ENCODE measurements around the gene CCDC191. TPM values are rescaled to one million over a fixed set of nuclear protein-coding genes. Genes with fewer than 3 reads are reported as not detected.

CCDC191 gene, protein sequence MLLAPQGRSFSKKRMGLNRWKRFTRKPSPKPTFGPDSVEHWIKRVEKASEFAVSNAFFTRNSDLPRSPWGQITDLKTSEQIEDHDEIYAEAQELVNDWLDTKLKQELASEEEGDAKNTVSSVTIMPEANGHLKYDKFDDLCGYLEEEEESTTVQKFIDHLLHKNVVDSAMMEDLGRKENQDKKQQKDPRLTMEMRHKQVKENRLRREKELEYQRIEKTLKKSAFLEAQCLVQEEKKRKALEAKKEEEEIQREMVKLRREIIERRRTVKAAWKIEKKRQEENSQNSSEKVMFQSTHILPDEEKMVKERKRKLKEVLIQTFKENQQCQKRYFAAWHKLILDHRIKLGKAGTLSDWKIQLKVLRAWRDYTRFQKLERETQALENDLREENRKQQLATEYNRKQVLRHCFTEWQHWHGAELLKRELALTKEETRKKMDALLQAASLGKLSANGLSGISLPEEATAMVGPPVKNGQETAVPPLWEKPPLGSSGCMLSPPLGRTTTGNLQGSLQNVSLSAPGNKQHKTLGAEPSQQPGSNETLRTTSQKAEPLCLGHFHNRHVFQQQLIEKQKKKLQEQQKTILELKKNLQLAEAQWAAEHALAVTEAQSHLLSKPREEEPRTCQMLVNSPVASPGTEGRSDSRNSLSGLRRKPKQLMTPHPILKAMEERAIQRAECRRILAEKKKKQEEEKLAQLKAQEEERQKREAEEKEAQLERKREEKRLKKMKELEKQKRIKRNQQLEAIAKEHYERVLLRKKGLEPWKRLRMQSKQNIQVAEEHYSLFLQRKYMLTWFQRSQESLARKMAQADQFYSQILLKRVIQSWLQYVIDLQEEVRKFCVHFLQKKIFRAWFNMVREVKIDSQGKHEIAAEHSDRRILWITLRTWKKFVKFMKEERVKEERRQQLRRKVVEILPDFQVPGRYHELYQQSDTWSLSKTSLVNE
- 1 to 10 TPM in 1 of 3 donors, under 1 TPM in 1, not detected in 1; 0.67 to 2.9 TPM for polyA plus RNA-seq

DNA sequence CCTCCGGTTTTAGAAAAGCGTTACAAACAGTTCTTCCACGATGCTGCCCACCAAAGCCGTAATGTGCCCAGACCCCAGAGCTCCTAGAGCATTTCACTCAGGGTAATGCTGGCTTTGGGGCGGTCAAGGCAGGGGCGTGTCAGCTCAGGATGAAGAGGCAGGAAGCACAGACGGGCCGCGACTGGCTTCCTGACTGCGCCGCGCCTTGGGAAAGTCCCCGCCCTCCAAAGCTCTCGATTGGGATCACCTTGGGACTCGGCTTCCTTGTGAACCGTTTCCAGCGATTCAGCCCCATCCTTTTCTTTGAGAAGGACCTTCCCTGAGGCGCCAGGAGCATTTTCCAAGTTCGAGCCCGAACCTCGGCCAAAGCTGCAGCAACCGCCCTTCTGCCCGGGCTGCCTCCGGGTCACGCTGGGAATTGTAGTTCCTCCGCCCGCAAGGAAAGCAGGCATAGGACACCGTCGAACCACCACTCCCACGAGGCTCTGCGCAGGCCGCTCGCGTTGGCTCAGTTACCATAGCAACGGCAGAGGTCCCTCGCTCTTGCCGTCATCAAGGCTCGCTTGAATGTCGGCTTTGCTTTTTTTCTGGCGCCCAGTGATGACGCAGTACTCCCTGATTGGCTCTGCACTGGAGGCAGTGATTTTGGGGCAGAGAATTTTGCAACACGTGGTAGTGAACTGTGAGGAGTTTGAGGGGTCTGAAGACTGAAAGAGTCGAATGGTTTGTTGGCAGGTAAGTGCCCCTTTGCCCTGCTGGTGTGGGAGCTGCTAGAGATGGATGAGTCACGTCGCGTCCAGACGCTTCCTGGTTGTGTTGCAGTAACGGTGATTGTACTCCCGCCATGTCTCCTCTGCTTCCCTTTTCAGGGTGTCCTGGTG lies at the start of gene CCDC191, which contains the start of gene QTRT2:
Gene CCDC191, minus strand, starts transcription at position 397 of the 881 bp plus-strand sequence. Its CDS starts 60 bp downstream, at position 337.
Gene QTRT2, plus strand, starts transcription at position 608 of the 881 bp plus-strand sequence. CDS start 8,521 bp downstream, outside the sequence.
- Mint-ChIP-seq H3K4me1 (peaks cover 28 to 43% of the 10 kb centered on the region in 2 donors), H3K27ac (peak within 1 kb of the TSS; percentile 93 to 100 (median 98)), H3K36me3 (peaks cover 0 to 4% (median 0%) of the 10 kb centered on the region in 3 donors), H3K4me3 (peak within 1 kb of the TSS; percentile 95 to 100 (median 97)), H3K9me3 (no peaks in the 10 kb centered on the region), H3K27me3 (ENCODE audit: low read depth in 3 of 3) (peaks cover 4 to 8% (median 6%) of the 10 kb centered on the region in 3 donors)
- DNase-seq = peak; percentile 97 to 98 (median 98)

DNA sequence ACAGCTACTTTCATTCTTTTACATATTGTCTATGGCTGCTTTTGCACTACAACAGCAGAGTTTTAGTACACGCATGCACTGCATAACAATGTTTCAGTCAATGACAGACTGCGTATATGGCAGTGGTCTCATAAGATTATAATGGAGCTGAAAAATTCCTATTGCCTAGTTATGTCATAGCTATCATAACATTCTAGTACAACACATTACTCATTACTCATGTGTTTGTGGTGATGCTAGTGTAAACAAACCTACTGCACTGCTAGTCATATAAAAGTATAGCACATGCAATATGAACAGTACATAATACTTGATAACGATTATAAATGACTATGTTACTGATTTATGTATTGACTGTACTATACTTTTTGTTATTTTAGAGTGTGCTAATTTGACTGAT lies 48.1 kb upstream of the CCDC191 start:
- H3K4me1 Mint-ChIP-seq = no peaks in the 10 kb centered on the region
- H3K9me3 Mint-ChIP-seq = no peaks in the 10 kb centered on the region
- H3K36me3 Mint-ChIP-seq = no peaks in the 10 kb centered on the region

DNA sequence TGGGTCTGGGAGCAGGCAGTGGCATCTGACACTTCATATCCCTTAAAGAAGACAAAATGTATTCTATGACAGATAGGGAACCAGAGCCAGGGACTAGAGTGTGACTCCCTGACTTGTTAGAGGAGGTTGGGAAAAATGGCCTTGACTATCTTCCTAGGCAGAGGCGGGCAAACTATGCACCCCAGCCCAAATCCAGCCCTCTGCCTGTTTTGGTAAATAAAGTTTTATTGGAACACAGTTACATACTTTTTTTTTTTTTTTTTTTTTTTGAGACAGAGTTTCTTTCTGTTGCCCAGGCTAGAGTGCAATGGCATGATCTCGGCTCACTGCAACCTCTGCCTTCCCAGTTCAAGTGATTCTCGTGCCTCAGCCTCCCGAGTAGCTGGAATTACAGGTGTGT lies 47.5 kb upstream of the CCDC191 start:
- no peaks in the 10 kb centered on the region for H3K9me3 Mint-ChIP-seq
- no peak overlapping the region for H3K27ac Mint-ChIP-seq
- H3K4me1 Mint-ChIP-seq = no peaks in the 10 kb centered on the region
- H3K4me3 Mint-ChIP-seq = no peak overlapping the region
- no peak for DNase-seq
- peaks cover 0 to 9% (median 0%) of the 10 kb centered on the region in 3 donors for H3K27me3 Mint-ChIP-seq (ENCODE audit: low read depth in 3 of 3)
- H3K36me3 Mint-ChIP-seq = no peaks in the 10 kb centered on the region

More for the DNA sequence above, 48.1 kb upstream of the CCDC191 start:
- DNase-seq = no peak
- Mint-ChIP-seq H3K27ac (no peak overlapping the region), H3K4me3 (no peak overlapping the region), H3K27me3 (ENCODE audit: low read depth in 3 of 3) (peaks cover 0 to 9% (median 0%) of the 10 kb centered on the region in 3 donors)

DNA sequence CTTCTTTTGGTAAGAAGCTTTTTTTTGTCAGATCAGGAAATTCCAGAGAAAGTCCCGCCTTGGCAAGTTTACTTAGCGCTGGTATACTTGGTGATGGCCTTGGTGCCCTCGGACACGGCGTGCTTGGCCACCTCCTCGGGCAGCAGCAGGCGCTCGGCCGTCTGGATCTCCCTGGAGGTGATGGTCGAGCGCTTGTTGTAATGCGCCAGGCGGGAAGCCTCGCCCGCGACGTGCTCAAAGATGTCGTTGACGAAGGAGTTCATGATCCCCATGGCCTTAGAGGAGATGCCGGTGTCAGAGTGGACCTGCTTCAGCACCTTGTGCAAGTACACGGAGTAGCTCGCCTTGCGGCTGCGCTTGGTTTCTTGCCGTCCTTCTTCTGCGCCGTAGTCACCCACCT lies 46.9 kb upstream of the CCDC191 start:
- no peaks in the 10 kb centered on the region for H3K4me1 Mint-ChIP-seq
- DNase-seq = no peak
- H3K27me3 Mint-ChIP-seq (ENCODE audit: low read depth in 3 of 3) = peaks cover 0 to 9% (median 0%) of the 10 kb centered on the region in 3 donors
- no peak overlapping the region for H3K4me3 Mint-ChIP-seq
- H3K36me3 Mint-ChIP-seq = no peaks in the 10 kb centered on the region
- no peaks in the 10 kb centered on the region for H3K9me3 Mint-ChIP-seq
- no peak overlapping the region for H3K27ac Mint-ChIP-seq

DNA sequence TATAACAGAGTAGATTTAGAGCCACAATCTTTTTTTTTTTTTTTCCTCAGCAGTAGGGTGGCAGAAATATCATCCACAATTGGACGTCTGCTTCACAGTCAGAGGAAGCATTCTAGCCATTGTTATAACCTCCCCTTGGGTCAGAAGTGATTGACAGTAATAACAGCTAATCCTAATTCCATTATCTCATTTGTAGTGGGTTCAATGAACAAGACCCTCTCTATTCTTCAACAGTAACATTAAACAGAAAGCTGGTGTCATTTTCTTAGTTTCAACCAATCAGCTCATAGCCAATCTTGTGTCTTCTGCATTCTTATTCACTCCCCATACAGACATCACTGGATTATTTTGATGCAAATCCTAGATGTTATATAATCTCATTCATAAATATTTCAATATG lies 44.8 kb upstream of the CCDC191 start:
- H3K9me3 Mint-ChIP-seq = no peaks in the 10 kb centered on the region
- H3K4me3 Mint-ChIP-seq = no peak overlapping the region
- no peaks in the 10 kb centered on the region for H3K36me3 Mint-ChIP-seq
- H3K27ac Mint-ChIP-seq = no peak overlapping the region
- DNase-seq = no peak
- H3K4me1 Mint-ChIP-seq = no peaks in the 10 kb centered on the region
- peaks cover 0 to 9% (median 0%) of the 10 kb centered on the region in 3 donors for H3K27me3 Mint-ChIP-seq (ENCODE audit: low read depth in 3 of 3)

DNA sequence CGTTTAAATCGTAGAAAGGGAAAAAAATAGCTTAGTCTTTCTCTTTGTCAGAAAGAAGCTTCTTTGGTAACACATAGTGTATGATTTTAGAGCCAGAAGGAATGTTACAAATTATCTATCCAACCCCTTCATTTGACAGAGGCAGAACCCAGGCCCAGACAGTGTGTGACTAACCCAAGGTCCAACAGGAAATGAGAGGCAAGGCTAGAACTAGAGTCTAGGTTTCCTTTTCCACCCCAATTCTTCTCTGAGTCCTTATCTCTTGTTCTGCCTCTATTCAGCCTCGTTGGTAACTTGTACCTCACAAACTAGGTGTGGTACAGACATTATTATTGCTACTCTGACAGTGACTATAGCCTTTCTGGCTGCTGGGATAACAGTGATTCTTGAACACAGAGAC lies 39.5 kb upstream of the CCDC191 start:
- no peak overlapping the region for H3K4me3 Mint-ChIP-seq
- no peaks in the 10 kb centered on the region for H3K9me3 Mint-ChIP-seq
- H3K27me3 Mint-ChIP-seq (ENCODE audit: low read depth in 3 of 3) = peaks cover 0 to 3% (median 2%) of the 10 kb centered on the region in 3 donors
- no peak overlapping the region for H3K27ac Mint-ChIP-seq
- no peaks in the 10 kb centered on the region for H3K4me1 Mint-ChIP-seq
- DNase-seq = no peak
- peaks cover 0 to 3% (median 0%) of the 10 kb centered on the region in 3 donors for H3K36me3 Mint-ChIP-seq

DNA sequence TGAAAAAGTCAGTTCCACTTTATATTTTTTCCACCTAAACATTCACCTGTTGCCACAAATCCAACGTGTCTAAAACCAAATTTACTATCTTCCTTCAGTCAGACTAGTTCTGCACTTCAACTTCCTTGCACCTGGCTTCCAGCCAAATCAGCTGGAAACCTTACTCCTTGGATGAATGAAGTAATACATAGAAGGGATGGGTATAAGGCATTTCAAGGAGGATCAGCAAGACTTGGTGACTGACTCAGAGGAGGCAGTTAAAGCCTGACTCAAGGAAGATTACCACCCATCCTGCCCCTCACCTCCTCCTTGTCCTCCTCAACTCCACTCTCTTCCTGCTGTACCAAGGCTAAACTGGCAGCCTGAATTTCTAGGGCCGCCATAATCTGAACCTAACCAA lies 37.3 kb upstream of the CCDC191 start:
- peaks cover 0 to 3% (median 0%) of the 10 kb centered on the region in 3 donors for H3K27me3 Mint-ChIP-seq (ENCODE audit: low read depth in 3 of 3)
- H3K36me3 Mint-ChIP-seq = peaks cover 0 to 3% (median 0%) of the 10 kb centered on the region in 3 donors
- no peak overlapping the region for H3K27ac Mint-ChIP-seq
- no peaks in the 10 kb centered on the region for H3K4me1 Mint-ChIP-seq
- no peak overlapping the region for H3K4me3 Mint-ChIP-seq
- H3K9me3 Mint-ChIP-seq = no peaks in the 10 kb centered on the region
- DNase-seq = no peak

DNA sequence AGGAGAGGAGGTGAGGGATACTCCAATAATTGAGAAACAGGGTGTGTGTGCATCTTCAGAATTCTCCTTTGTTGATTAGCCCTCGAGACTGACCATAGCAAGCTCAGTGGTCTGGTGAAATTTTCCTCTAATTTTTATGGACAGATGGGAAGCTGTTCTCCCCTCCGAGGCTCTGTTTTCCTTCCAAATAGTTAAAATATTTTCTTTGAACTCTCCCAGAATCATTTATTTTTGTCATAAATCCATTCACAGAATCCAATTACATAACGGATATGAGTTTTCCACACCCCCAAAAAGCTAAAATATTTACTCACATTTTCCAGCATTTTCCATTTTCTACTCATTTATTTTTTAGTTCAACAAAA lies 36.7 kb upstream of the CCDC191 start:
- peaks cover 0 to 3% (median 0%) of the 10 kb centered on the region in 3 donors for H3K27me3 Mint-ChIP-seq (ENCODE audit: low read depth in 3 of 3)
- DNase-seq = no peak
- no peaks in the 10 kb centered on the region for H3K4me1 Mint-ChIP-seq
- peaks cover under 1 to 4% (median 1%) of the 10 kb centered on the region in 3 donors for H3K36me3 Mint-ChIP-seq
- no peak overlapping the region for H3K27ac Mint-ChIP-seq
- H3K4me3 Mint-ChIP-seq = no peak overlapping the region
- H3K9me3 Mint-ChIP-seq = no peaks in the 10 kb centered on the region

DNA sequence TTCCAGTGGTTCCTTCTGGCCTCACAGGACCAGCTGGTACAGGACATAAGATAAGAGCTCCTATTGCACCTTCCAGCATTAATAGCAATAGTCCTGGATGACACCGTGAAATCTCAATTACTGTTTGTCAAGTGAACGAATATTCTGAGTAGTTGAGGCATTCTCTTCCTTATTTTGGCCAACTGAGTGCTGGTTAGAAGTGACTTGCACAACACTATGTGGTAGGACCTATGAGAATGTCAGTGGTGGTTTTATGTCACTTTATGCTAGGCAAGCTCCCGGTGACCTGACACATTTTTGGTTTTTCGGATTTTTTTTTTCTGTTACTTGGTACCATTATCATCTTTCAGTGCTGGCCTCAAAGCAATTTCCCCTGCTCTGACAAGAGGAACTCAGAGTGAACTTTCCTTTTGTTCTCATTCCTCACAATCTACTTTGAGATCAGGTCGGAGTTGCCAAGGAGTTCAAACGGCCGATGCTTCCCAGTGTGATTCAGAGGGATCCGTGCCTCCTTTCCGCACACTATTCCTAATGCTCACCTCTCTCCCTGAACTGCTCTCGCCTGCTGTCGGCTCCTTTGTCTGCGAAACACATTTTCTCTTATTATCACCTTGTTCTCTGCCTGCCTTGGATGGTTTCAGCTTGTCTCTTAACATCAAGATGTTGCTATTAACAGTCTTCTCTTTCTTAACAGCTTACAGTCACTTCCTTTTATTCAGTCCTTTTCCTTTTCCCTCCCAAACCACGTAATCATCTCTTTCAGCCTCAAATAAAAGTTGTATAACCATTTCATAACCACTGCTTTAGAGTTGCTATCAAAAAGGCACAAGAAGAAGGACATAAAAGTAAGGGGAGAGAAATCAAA lies 36.1 kb upstream of the CCDC191 start:
- Mint-ChIP-seq H3K27me3 (ENCODE audit: low read depth in 3 of 3) (peaks cover 0 to 3% (median 0%) of the 10 kb centered on the region in 3 donors), H3K36me3 (peaks cover 7 to 10% (median 7%) of the 10 kb centered on the region in 3 donors), H3K9me3 (no peaks in the 10 kb centered on the region), H3K4me3 (no peak overlapping the region), H3K4me1 (no peaks in the 10 kb centered on the region), H3K27ac (no peak overlapping the region)
- no peak for DNase-seq

DNA sequence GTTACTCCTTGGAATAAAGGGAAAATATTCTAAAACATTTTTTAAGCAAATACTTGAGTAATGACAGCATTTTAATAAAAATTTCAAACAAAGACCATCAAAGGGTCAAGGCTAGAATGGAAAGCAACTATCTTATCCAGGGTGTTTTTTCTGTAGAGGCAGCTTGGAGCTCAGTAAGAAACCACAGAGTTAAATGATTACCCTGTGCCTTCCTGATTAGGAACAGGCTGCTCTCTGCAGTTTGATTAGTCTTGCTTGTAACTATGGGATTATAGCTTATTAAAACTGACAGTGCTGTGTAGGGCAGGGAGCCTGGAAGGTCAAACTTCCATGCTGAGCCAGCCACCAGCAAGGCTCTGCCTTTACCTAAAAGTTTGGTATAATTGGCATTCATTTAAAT lies 33.3 kb upstream of the CCDC191 start:
- Mint-ChIP-seq H3K4me1 (no peaks in the 10 kb centered on the region), H3K27me3 (ENCODE audit: low read depth in 3 of 3) (peaks cover 0 to 3% (median 0%) of the 10 kb centered on the region in 3 donors), H3K27ac (no peak overlapping the region), H3K4me3 (no peak overlapping the region), H3K36me3 (peaks cover 23 to 26% (median 23%) of the 10 kb centered on the region in 3 donors), H3K9me3 (no peaks in the 10 kb centered on the region)
- DNase-seq = no peak

DNA sequence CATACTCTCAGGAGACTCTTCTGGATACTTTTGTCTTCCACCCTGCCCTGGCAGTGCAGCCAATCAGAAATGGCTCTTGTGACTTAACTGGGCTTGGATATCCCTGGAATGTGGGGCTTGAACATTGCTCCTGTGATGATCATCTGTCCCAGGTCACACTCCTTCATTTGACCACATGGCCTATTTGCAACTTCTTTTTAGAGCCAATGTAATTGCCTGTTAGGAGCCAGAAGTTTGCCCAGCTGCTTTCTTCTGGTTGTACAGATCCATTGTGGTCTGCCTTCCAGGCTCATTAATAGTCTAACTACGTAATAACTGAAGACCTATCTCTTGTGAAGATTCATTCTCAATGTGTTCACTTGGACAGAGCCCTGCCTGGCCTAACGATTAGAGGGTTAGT lies 30.0 kb upstream of the CCDC191 start:
- no peak for DNase-seq
- Mint-ChIP-seq H3K9me3 (no peaks in the 10 kb centered on the region), H3K27me3 (ENCODE audit: low read depth in 3 of 3) (no peaks in the 10 kb centered on the region), H3K4me1 (no peaks in the 10 kb centered on the region), H3K36me3 (peaks cover 30 to 50% (median 35%) of the 10 kb centered on the region in 3 donors), H3K27ac (no peak overlapping the region), H3K4me3 (no peak overlapping the region)

DNA sequence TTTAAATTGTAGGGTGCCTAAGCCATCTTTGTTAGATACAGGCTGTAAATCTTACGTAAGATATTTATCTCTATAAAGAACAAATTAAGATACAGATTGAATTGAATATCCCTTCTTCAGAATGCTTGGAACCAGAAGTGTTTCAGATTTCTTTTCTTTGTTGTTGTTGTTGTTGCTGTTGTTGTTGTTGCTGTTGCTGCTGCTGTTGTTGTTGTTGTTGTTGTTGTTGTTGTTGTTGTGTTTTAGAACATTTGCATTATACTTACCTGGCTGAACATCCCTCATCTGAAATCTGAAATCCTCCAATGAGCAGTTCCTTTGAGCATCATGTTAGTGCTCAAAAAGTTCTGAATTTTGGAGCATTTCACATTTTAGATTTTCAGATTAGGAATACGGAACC lies 26.8 kb upstream of the CCDC191 start:
- no peaks in the 10 kb centered on the region for H3K27me3 Mint-ChIP-seq (ENCODE audit: low read depth in 3 of 3)
- no peaks in the 10 kb centered on the region for H3K9me3 Mint-ChIP-seq
- no peaks in the 10 kb centered on the region for H3K4me1 Mint-ChIP-seq
- DNase-seq = no peak
- peaks cover 36 to 72% (median 43%) of the 10 kb centered on the region in 3 donors for H3K36me3 Mint-ChIP-seq
- H3K27ac Mint-ChIP-seq = no peak overlapping the region
- H3K4me3 Mint-ChIP-seq = no peak overlapping the region

Measured in immature natural killer cell (primary cell).